CD14-positive monocyte (primary cell): ENCODE measurements around the gene USO1. TPM values are rescaled to one million over a fixed set of nuclear protein-coding genes. Genes with fewer than 3 reads are reported as not detected.
"Not testable (repeated sequence)": the region's sequence is repeated elsewhere in the genome, so short reads cannot be mapped to it uniquely, and the experiment has no call there.

ENCODE experiments used
- DNase-seq, 3 donors: peaks; one replicate each; pipeline ENCODE4 v3.0.0-alpha.2; 2011 to 2022
- H2AFZ ChIP-seq: 2 replicates; pipeline ENCODE4 v1.6.0; 2012; ENCODE audit warnings: mild to moderate bottlenecking, low read depth, low read length, inconsistent platforms; ENCODE audit not compliant: insufficient read depth, poor library complexity, severe bottlenecking
- H3K27ac ChIP-seq, 2 donors: 1 replicate in 1 of 2; 2 replicates in 1 of 2; pipeline ENCODE4 v1.5.1; 2012 to 2013; ENCODE audit warnings: low read length in 2 of 2, control low read depth in 1 of 2, inconsistent platforms in 1 of 2, low read depth in 1 of 2, mild to moderate bottlenecking in 1 of 2
- H3K27me3 ChIP-seq, 2 donors: one replicate each; pipeline versions ENCODE4 v1.6.0 to v1.6.1; 2011 to 2013; ENCODE audit warnings: low read length in 2 of 2; ENCODE audit not compliant: control insufficient read depth in 2 of 2, insufficient read depth in 2 of 2
- H3K36me3 ChIP-seq, 2 donors: replicated peaks in 1 of 2; 1 replicate in 1 of 2; 2 replicates in 1 of 2; pipeline versions ENCODE4 v1.5.1 to v1.6.1; 2012 to 2013; ENCODE audit warnings: low read length in 2 of 2, control low read depth in 1 of 2, inconsistent platforms in 1 of 2, mild to moderate bottlenecking in 1 of 2; ENCODE audit not compliant: insufficient read depth in 2 of 2, control insufficient read depth in 1 of 2
- H3K4me1 ChIP-seq, 2 donors: 1 replicate in 1 of 2; 2 replicates in 1 of 2; pipeline versions ENCODE4 v1.5.1 to v1.6.1; 2012 to 2013; ENCODE audit warnings: low read length in 2 of 2, control low read depth in 1 of 2, inconsistent platforms in 1 of 2, mild to moderate bottlenecking in 1 of 2, moderate library complexity in 1 of 2; ENCODE audit not compliant: insufficient read depth in 2 of 2, control insufficient read depth in 1 of 2
- H3K4me2 ChIP-seq: replicated peaks from 2 replicates; pipeline ENCODE3; 2012; ENCODE audit warnings: low read length, moderate library complexity, mild to moderate bottlenecking; ENCODE audit not compliant: poor library complexity, severe bottlenecking; ENCODE audit errors: extremely low read depth
- H3K4me3 ChIP-seq, 3 experiments: fragments of 200-600 bp in 1 of 3; sonication (generic) in 1 of 3; replicated peaks in 1 of 3; 1 replicate in 2 of 3; 2 replicates in 1 of 3; pipeline ENCODE4 v1.5.1; 2011 to 2013; ENCODE audit warnings: low read length in 3 of 3, mild to moderate bottlenecking in 3 of 3, control low read depth in 2 of 3, low read depth in 2 of 3, inconsistent platforms in 1 of 3, moderate library complexity in 1 of 3
- H3K79me2 ChIP-seq: 2 replicates; pipeline ENCODE4 v1.6.0; 2012; ENCODE audit warnings: mild to moderate bottlenecking, control low read depth, inconsistent platforms, low read length, moderate library complexity; ENCODE audit not compliant: insufficient read depth
- H3K9ac ChIP-seq: 2 replicates; pipeline ENCODE4 v1.6.0; 2017; ENCODE audit warnings: low read length, mild to moderate bottlenecking; ENCODE audit not compliant: insufficient read depth, poor library complexity, severe bottlenecking
- H3K9me3 ChIP-seq, 2 donors: replicated peaks in 1 of 2; 1 replicate in 1 of 2; 2 replicates in 1 of 2; pipeline versions ENCODE4 v1.5.1 to v1.6.1; 2012 to 2013; ENCODE audit warnings: low read length in 2 of 2, control low read depth in 1 of 2; ENCODE audit not compliant: control insufficient read depth in 1 of 2, insufficient read depth in 1 of 2
- H4K20me1 ChIP-seq: 2 replicates; pipeline ENCODE4 v1.6.0; 2012; ENCODE audit warnings: mild to moderate bottlenecking, low read length, control low read depth, moderate library complexity; ENCODE audit not compliant: insufficient read depth
- H3K27ac Mint-ChIP-seq, 7 donors: one replicate each; pipeline ENCODE4 v1.8.0; 2020; ENCODE audit warnings: mild to moderate bottlenecking in 7 of 7, mixed read lengths in 7 of 7, moderate library complexity in 6 of 7, inconsistent platforms in 2 of 7
- H3K27me3 Mint-ChIP-seq, 3 donors: one replicate each; pipeline ENCODE4 v1.8.0; 2021 to 2022; ENCODE audit warnings: low read depth in 3 of 3, mild to moderate bottlenecking in 3 of 3, mixed read lengths in 3 of 3, moderate library complexity in 3 of 3, inconsistent platforms in 1 of 3
- H3K36me3 Mint-ChIP-seq, 2 donors: one replicate each; pipeline ENCODE4 v1.8.0; 2020; ENCODE audit warnings: mixed read lengths in 2 of 2, inconsistent platforms in 1 of 2, mild to moderate bottlenecking in 1 of 2
- H3K4me1 Mint-ChIP-seq: one replicate; pipeline ENCODE4 v1.8.0; 2020; ENCODE audit warnings: mild to moderate bottlenecking, mixed read lengths
- H3K4me3 Mint-ChIP-seq, 2 donors: one replicate each; pipeline ENCODE4 v1.8.0; 2020; ENCODE audit warnings: mild to moderate bottlenecking in 2 of 2, mixed read lengths in 2 of 2, moderate library complexity in 1 of 2
- H3K9me3 Mint-ChIP-seq, 7 donors: one replicate each; pipeline ENCODE4 v1.8.0; 2020 to 2022; ENCODE audit warnings: mixed read lengths in 7 of 7, mild to moderate bottlenecking in 6 of 7, moderate library complexity in 6 of 7, inconsistent platforms in 2 of 7
- WGBS: methylation state at CpG from one replicate; pipeline ENCODE4 v1.1.5; 2013; ENCODE audit warnings: missing lambda C conversion rate; ENCODE audit not compliant: insufficient coverage; 5-methylcytosine and 5-hydroxymethylcytosine counted together
- intact Hi-C, 2 donors: fragments of 100-400 bp; cut with micrococcal nuclease; formaldehyde crosslinking; loops; one replicate each; pipeline versions ENCODE4 v1.15.0 to v1.15.1; 2023
- polyA plus RNA-seq, 3 donors: library from polyadenylated mRNA; depleted of rRNA in 1 of 3; unstranded in 2 of 3; stranded (reverse) in 1 of 3; fragments of 300-500 nt in 2 of 3; fragments of >200 nt in 1 of 3; fragmentation: Illumina TruSeq in 2 of 3; gene quantifications; 1 replicate in 2 of 3; 2 replicates in 1 of 3; pipeline ENCODE4 v1.2.3, GENCODE V29; 2012 to 2021
- TF ChIP-seq, protein P1 (sequence below): fragments of 200-600 bp; IDR thresholded peaks from one replicate; pipeline ENCODE4 v1.8.0; 2022; ENCODE audit warnings: antibody characterized with exemption, mild to moderate bottlenecking

Gene USO1
- polyA plus RNA-seq, 3 donors = 15.4 to 26.9 (median 17.5) TPM

DNA sequence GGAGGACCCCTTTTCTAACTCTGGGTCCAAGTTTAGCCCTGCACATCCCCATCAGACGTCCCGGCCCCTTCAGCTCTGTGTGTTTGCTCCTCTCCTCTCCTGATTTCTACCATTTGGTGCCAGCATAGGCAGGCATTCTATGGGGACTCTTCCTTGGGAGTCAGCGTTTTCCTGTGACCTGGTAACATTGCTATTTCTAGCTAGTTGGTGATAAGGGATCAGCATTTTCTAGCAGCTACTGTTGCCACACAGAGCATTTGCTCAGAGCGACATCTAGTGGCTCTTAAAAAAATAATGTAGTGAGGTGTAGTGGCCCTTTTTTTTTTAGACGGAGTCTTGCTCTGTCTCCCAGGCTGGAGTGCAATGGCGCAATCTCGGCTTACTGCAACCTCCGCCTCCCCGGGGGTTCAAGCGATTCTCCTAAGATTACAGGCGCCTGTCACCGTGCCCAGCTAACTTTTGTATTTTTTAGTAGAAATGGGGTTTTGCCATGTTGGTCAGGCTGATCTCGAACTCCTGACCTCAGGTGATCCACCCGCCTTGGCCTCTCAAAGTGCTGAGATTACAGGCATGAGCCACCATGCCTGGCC is 123.9 kb downstream of the USO1 start:
- intact Hi-C loops, H3K27ac Mint-ChIP-seq, H3K36me3 ChIP-seq, H3K36me3 Mint-ChIP-seq, H3K27ac ChIP-seq, H4K20me1 ChIP-seq, H3K9me3 Mint-ChIP-seq, H3K4me1 ChIP-seq, H3K9me3 ChIP-seq, H3K4me3 Mint-ChIP-seq, H3K9ac ChIP-seq, H3K79me2 ChIP-seq, H3K27me3 ChIP-seq, H3K27me3 Mint-ChIP-seq, H3K4me2 ChIP-seq: not testable (repeated sequence)
- TF ChIP-seq, protein P1, sequence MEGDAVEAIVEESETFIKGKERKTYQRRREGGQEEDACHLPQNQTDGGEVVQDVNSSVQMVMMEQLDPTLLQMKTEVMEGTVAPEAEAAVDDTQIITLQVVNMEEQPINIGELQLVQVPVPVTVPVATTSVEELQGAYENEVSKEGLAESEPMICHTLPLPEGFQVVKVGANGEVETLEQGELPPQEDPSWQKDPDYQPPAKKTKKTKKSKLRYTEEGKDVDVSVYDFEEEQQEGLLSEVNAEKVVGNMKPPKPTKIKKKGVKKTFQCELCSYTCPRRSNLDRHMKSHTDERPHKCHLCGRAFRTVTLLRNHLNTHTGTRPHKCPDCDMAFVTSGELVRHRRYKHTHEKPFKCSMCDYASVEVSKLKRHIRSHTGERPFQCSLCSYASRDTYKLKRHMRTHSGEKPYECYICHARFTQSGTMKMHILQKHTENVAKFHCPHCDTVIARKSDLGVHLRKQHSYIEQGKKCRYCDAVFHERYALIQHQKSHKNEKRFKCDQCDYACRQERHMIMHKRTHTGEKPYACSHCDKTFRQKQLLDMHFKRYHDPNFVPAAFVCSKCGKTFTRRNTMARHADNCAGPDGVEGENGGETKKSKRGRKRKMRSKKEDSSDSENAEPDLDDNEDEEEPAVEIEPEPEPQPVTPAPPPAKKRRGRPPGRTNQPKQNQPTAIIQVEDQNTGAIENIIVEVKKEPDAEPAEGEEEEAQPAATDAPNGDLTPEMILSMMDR = peak; percentile 77
- H3K4me1 Mint-ChIP-seq = peaks cover 16% of the 10 kb centered on the region
- peak; percentile 48 to 70 (median 62) for DNase-seq
- Histone ChIP-seq H2AFZ (peak overlapping the region; percentile 50), H3K4me3 (peak overlapping the region in 1 of 3 experiments; percentile 4)
- 29% methylated on average over 4 of the region's 14 CpGs for WGBS

DNA sequence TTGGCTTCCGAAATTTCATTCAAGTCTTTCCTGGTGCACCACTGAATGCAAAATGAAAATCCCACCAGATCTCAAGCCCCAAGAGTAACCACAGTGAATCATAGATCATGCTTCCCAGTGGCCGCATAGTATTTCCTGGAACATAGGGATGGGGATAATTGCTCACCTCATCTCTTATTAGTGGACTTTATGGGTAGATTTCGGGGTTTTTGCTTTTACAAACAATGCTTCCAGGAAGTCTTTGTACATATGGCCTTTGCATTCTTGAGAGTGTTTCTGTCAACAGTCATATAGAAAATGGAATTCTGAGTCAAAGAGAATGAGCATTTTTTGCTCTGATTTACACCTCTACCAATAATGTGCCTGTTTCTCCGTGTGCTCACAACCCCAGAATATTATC is 124.5 kb downstream of the USO1 start:
- intact Hi-C loops = no loop called here
- no peaks in the 10 kb centered on the region for H3K9me3 Mint-ChIP-seq
- H3K36me3 Mint-ChIP-seq = no peaks in the 10 kb centered on the region

More for the DNA sequence above, 124.5 kb downstream of the USO1 start:
- Histone ChIP-seq H3K27ac (no peak overlapping the region), H2AFZ (no peak overlapping the region), H3K9ac (no peak overlapping the region), H4K20me1 (no peaks in the 10 kb centered on the region), H3K9me3 (no peaks in the 10 kb centered on the region), H3K36me3 (no peaks in the 10 kb centered on the region), H3K4me1 (peaks cover 3 to 6% of the 10 kb centered on the region in 2 donors), H3K4me2 (no peak overlapping the region), H3K27me3 (no peaks in the 10 kb centered on the region), H3K4me3 (no peak overlapping the region), H3K79me2 (no peaks in the 10 kb centered on the region)
- no peak for DNase-seq
- H3K4me3 Mint-ChIP-seq = no peak overlapping the region
- TF ChIP-seq, protein P1 = no peak
- H3K27me3 Mint-ChIP-seq = peaks cover 0 to 3% (median 0%) of the 10 kb centered on the region in 3 donors
- H3K4me1 Mint-ChIP-seq = peaks cover 16% of the 10 kb centered on the region
- no CpG with 5 or more reads among the region's 4 CpGs for WGBS
- H3K27ac Mint-ChIP-seq = no peak overlapping the region
